H9 (cell line): ENCODE results near the gene GATA2. TPM values are rescaled to one million over a fixed set of nuclear protein-coding genes. Genes with fewer than 3 reads are reported as not detected.

Experiments used
- DNase-seq: peaks from one replicate; pipeline ENCODE4 v3.0.0-alpha.2; 2017
- H2AFZ ChIP-seq: one replicate; pipeline ENCODE4 v1.6.1; 2013; ENCODE audit warnings: mild to moderate bottlenecking, low read length, control low read depth, moderate library complexity
- H2AK5ac ChIP-seq: 2 replicates; pipeline ENCODE4 v1.6.1; 2013; ENCODE audit warnings: low read length, control low read depth, mixed read lengths; ENCODE audit not compliant: insufficient read length
- H2BK120ac ChIP-seq: one replicate; pipeline ENCODE4 v1.6.1; 2013; ENCODE audit warnings: low read depth, mild to moderate bottlenecking, low read length, control low read depth, inconsistent platforms; ENCODE audit not compliant: poor library complexity, severe bottlenecking
- H2BK12ac ChIP-seq: 2 replicates; pipeline ENCODE4 v1.6.1; 2013; ENCODE audit warnings: low read length, control low read depth, mixed read lengths, low read depth; ENCODE audit not compliant: insufficient read length
- H2BK15ac ChIP-seq: 2 replicates; pipeline ENCODE4 v1.6.1; 2013; ENCODE audit warnings: low read depth, low read length, control low read depth
- H2BK20ac ChIP-seq: one replicate; pipeline ENCODE4 v1.6.1; 2013; ENCODE audit warnings: low read depth, mild to moderate bottlenecking, low read length, control low read depth, inconsistent platforms; ENCODE audit not compliant: poor library complexity, severe bottlenecking
- H2BK5ac ChIP-seq: 2 replicates; pipeline ENCODE4 v1.6.1; 2013; ENCODE audit warnings: low read length, control low read depth, mixed read lengths; ENCODE audit not compliant: insufficient read length
- H3K14ac ChIP-seq: 2 replicates; pipeline ENCODE4 v1.6.1; 2013; ENCODE audit warnings: low read length, control low read depth; ENCODE audit not compliant: insufficient read depth
- H3K18ac ChIP-seq: 2 replicates; pipeline ENCODE4 v1.6.1; 2013; ENCODE audit warnings: low read depth, mild to moderate bottlenecking, mixed read lengths, low read length, control low read depth; ENCODE audit not compliant: insufficient read length
- H3K23ac ChIP-seq: 2 replicates; pipeline ENCODE4 v1.6.1; 2013; ENCODE audit warnings: low read length, control low read depth, mixed read lengths, low read depth; ENCODE audit not compliant: insufficient read length
- H3K23me2 ChIP-seq: 2 replicates; pipeline ENCODE4 v1.6.1; 2013; ENCODE audit warnings: low read depth, mild to moderate bottlenecking, mixed read lengths, low read length, control low read depth; ENCODE audit not compliant: insufficient read length, poor library complexity, severe bottlenecking
- H3K27ac ChIP-seq: 2 replicates; pipeline ENCODE4 v1.5.1; 2013; ENCODE audit warnings: low read length, control low read depth, mixed read lengths, low read depth; ENCODE audit not compliant: insufficient read length
- H3K27me3 ChIP-seq: 2 replicates; pipeline ENCODE4 v1.6.1; 2013; ENCODE audit warnings: low read length, control low read depth, inconsistent platforms; ENCODE audit not compliant: insufficient read depth
- H3K4ac ChIP-seq: 2 replicates; pipeline ENCODE4 v1.6.1; 2013; ENCODE audit warnings: low read depth, mild to moderate bottlenecking, control low read depth, inconsistent platforms, low read length, moderate library complexity
- H3K4me1 ChIP-seq: 2 replicates; pipeline ENCODE4 v1.6.1; 2013; ENCODE audit warnings: low read length, control low read depth, inconsistent platforms; ENCODE audit not compliant: insufficient read depth
- H3K4me2 ChIP-seq: 2 replicates; pipeline ENCODE4 v1.6.1; 2013; ENCODE audit warnings: low read length, control low read depth, mixed read lengths; ENCODE audit not compliant: insufficient read length, insufficient read depth
- H3K56ac ChIP-seq: 2 replicates; pipeline ENCODE4 v1.6.1; 2013; ENCODE audit warnings: low read depth, mild to moderate bottlenecking, mixed read lengths, low read length, control low read depth; ENCODE audit not compliant: insufficient read length
- H3K79me1 ChIP-seq: 2 replicates; pipeline ENCODE4 v1.6.1; 2013; ENCODE audit warnings: low read depth, mild to moderate bottlenecking, moderate library complexity, low read length, control low read depth, inconsistent platforms; ENCODE audit not compliant: insufficient read depth, poor library complexity, severe bottlenecking
- H3K79me2 ChIP-seq: 2 replicates; pipeline ENCODE4 v1.6.1; 2013; ENCODE audit warnings: low read length, control low read depth, inconsistent platforms; ENCODE audit not compliant: insufficient read depth
- H3K9ac ChIP-seq: 2 replicates; pipeline ENCODE4 v1.6.1; 2013; ENCODE audit warnings: low read length, control low read depth, mixed read lengths; ENCODE audit not compliant: insufficient read length; ENCODE audit errors: extremely low read depth
- H3K9me3 ChIP-seq: one replicate; pipeline ENCODE4 v1.6.1; 2013; ENCODE audit warnings: low read depth, low read length, inconsistent platforms; ENCODE audit not compliant: control insufficient read depth
- H3T11ph ChIP-seq: one replicate; pipeline ENCODE4 v1.6.1; 2013; ENCODE audit warnings: mild to moderate bottlenecking, low read length, control low read depth, inconsistent platforms
- H4K20me1 ChIP-seq: one replicate; pipeline ENCODE4 v1.6.1; 2013; ENCODE audit not compliant: control insufficient read depth, insufficient read length, insufficient read depth
- H4K5ac ChIP-seq: 2 replicates; pipeline ENCODE4 v1.6.1; 2013; ENCODE audit warnings: low read depth, mild to moderate bottlenecking, mixed read lengths, low read length, control low read depth; ENCODE audit not compliant: insufficient read length
- H4K8ac ChIP-seq: replicated peaks from 2 replicates; pipeline ENCODE4 v1.6.1; 2013; ENCODE audit warnings: low read length, control low read depth, mixed read lengths, low read depth; ENCODE audit not compliant: insufficient read length
- H4K91ac ChIP-seq: 2 replicates; pipeline ENCODE4 v1.6.1; 2013; ENCODE audit warnings: low read depth, mild to moderate bottlenecking, moderate library complexity, mixed read lengths, low read length, control low read depth; ENCODE audit not compliant: insufficient read length
- H3K27ac Mint-ChIP-seq, 3 experiments: 2 replicates in 2 of 3; 3 replicates in 1 of 3; pipeline ENCODE4 v1.8.0; 2020 to 2021; ENCODE audit warnings: mixed read lengths in 3 of 3, mild to moderate bottlenecking in 1 of 3, moderate library complexity in 1 of 3
- H3K27me3 Mint-ChIP-seq: 2 replicates; pipeline ENCODE4 v1.8.0; 2021; ENCODE audit warnings: low read depth, mild to moderate bottlenecking, moderate library complexity, mixed read lengths
- H3K36me3 Mint-ChIP-seq, 3 experiments: 2 replicates in 2 of 3; 3 replicates in 1 of 3; pipeline ENCODE4 v1.8.0; 2020 to 2021; ENCODE audit warnings: low read depth in 3 of 3, mixed read lengths in 3 of 3; ENCODE audit not compliant: insufficient read depth in 1 of 3
- H3K4me1 Mint-ChIP-seq, 2 experiments: 2 replicates each; pipeline ENCODE4 v1.8.0; 2020; ENCODE audit warnings: mixed read lengths in 2 of 2
- H3K4me3 Mint-ChIP-seq, 2 experiments: 2 replicates in 1 of 2; 3 replicates in 1 of 2; pipeline ENCODE4 v1.8.0; 2020 to 2021; ENCODE audit warnings: mild to moderate bottlenecking in 2 of 2, mixed read lengths in 2 of 2, moderate library complexity in 1 of 2
- H3K9me3 Mint-ChIP-seq, 2 experiments: 2 replicates in 1 of 2; 3 replicates in 1 of 2; pipeline ENCODE4 v1.8.0; 2020; ENCODE audit warnings: mild to moderate bottlenecking in 2 of 2, mixed read lengths in 2 of 2, moderate library complexity in 1 of 2
- CTCF ChIP-seq: fragments of 200-600 bp; sonication (generic); conservative IDR thresholded peaks from 3 replicates; pipeline ENCODE4 v1.8.0; 2021; ENCODE audit warnings: antibody characterized with exemption, mild to moderate bottlenecking
- WGBS: extraction: QIAGEN DNeasy Blood & Tissue Kit; methylation state at CpG from one replicate; pipeline ENCODE4 v1.1.7; 2013; ENCODE audit warnings: missing lambda C conversion rate, low lambda C conversion rate, mixed read lengths; ENCODE audit not compliant: insufficient read length; ENCODE audit errors: extremely low coverage; 5-methylcytosine and 5-hydroxymethylcytosine counted together
- total RNA-seq: library from RNA; stranded (reverse); gene quantifications from 2 replicates; pipeline ENCODE4 v1.2.1, GENCODE V29; 2021

GATA2 gene
- total RNA-seq, 1 experiment from 2014 or later = 1.9 TPM

- Histone ChIP-seq H3K79me1 (no peaks in the 10 kb centered on the region), H3K4ac (no peak overlapping the region), H2BK20ac (no peak overlapping the region), H3K4me1 (no peaks in the 10 kb centered on the region), H3K4me2 (no peak overlapping the region), H4K8ac (no peak overlapping the region), H2AK5ac (no peak overlapping the region), H3K23me2 (no peaks in the 10 kb centered on the region), H3K9me3 (no peaks in the 10 kb centered on the region), H3K9ac (no peak overlapping the region), H3K23ac (no peak overlapping the region), H2BK12ac (no peak overlapping the region), H2AFZ (no peak overlapping the region), H3K27ac (no peak overlapping the region), H2BK120ac (no peak overlapping the region), H3K56ac (no peak overlapping the region), H3K79me2 (no peaks in the 10 kb centered on the region), H3K14ac (no peak overlapping the region), H4K91ac (no peak overlapping the region), H2BK5ac (no peak overlapping the region), H4K5ac (no peak overlapping the region), H4K20me1 (no peaks in the 10 kb centered on the region), H3K18ac (no peak overlapping the region), H3K27me3 (no peaks in the 10 kb centered on the region; the same call in 1 of the 2 replicates), H3T11ph (no peak overlapping the region), H2BK15ac (no peak overlapping the region)
- no CpG with 5 or more reads among the region's 5 CpGs for WGBS
- no peaks in the 10 kb centered on the region for H3K36me3 Mint-ChIP-seq
- TF ChIP-seq CTCF = no peak
- no peak for DNase-seq
- H3K4me1 Mint-ChIP-seq = peaks cover 0 to 6% of the 10 kb centered on the region in 2 experiments; a peak in 1 of 4 replicates
- H3K4me3 Mint-ChIP-seq = no peak overlapping the region
- peaks cover 78% of the 10 kb centered on the region for H3K27me3 Mint-ChIP-seq
- H3K9me3 Mint-ChIP-seq = peaks cover 0 to 2% of the 10 kb centered on the region in 2 experiments; a peak in 2 of 5 replicates
- H3K27ac Mint-ChIP-seq = no peak overlapping the region
Observed at GRCh38 chr3:128455116-128455515, 37.9 kb downstream of the GATA2 start.
